Upper lobe of left lung (tissue), 4 donors: ENCODE measurements around the gene KCNQ1OT1.

Source experiments
- EP300 ChIP-seq, 4 donors: sonication (generic); formaldehyde crosslinking; IDR thresholded peaks; one replicate each; pipeline ENCODE4 v1.5.1; 2017; ENCODE audit warnings: antibody characterized with exemption in 4 of 4, control low read depth in 2 of 4
- POLR2A ChIP-seq, 4 donors: fragments of 450-650 bp; IDR thresholded peaks; one replicate each; pipeline ENCODE4 v1.5.1; 2016 to 2017; ENCODE audit warnings: antibody characterized with exemption in 4 of 4, mild to moderate bottlenecking in 2 of 4
- POLR2AphosphoS5 ChIP-seq, 2 donors: sonication (generic); formaldehyde crosslinking; IDR thresholded peaks; one replicate each; pipeline ENCODE4 v1.5.1; 2017; ENCODE audit warnings: antibody characterized with exemption in 2 of 2
- TF ChIP-seq, protein P1 (sequence below), 6 experiments: fragments of 450-650 bp in 4 of 6; fragments of 200-600 bp in 2 of 6; sonication (generic) in 2 of 6; IDR thresholded peaks; one replicate each; pipeline ENCODE4 v1.5.1; 2016 to 2019; ENCODE audit warnings: antibody characterized with exemption in 6 of 6

DNA sequence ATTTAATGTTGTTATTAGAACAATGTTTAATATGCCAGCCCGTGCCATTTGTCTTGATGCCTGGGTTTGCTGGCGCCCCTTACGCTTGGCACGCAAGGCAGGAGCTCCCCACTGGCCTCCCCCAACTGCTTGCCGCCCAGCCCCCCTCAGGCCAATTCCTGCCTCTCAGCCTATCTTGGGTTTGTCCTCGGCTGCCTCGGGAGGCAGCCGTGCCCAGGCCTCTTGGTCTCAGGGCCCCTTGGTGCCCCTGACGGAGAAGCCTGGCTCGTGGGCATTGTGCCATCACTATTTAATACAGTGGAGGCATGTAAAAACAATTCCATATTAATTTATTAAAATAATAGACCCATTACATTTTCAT lies 119.8 kb downstream of the KCNQ1OT1 start:
- TF ChIP-seq, protein P1, sequence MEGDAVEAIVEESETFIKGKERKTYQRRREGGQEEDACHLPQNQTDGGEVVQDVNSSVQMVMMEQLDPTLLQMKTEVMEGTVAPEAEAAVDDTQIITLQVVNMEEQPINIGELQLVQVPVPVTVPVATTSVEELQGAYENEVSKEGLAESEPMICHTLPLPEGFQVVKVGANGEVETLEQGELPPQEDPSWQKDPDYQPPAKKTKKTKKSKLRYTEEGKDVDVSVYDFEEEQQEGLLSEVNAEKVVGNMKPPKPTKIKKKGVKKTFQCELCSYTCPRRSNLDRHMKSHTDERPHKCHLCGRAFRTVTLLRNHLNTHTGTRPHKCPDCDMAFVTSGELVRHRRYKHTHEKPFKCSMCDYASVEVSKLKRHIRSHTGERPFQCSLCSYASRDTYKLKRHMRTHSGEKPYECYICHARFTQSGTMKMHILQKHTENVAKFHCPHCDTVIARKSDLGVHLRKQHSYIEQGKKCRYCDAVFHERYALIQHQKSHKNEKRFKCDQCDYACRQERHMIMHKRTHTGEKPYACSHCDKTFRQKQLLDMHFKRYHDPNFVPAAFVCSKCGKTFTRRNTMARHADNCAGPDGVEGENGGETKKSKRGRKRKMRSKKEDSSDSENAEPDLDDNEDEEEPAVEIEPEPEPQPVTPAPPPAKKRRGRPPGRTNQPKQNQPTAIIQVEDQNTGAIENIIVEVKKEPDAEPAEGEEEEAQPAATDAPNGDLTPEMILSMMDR (IDR thresholded peaks at IDR 0.05): no peak
- TF ChIP-seq POLR2A (IDR thresholded peaks at IDR 0.05): no peak
- TF ChIP-seq POLR2AphosphoS5 (IDR thresholded peaks at IDR 0.05): no peak
- no peak for TF ChIP-seq EP300 (IDR thresholded peaks at IDR 0.05)
